B cell (primary cell): ENCODE results near the gene MYH14. TPM values are rescaled to one million over a fixed set of nuclear protein-coding genes. Genes with fewer than 3 reads are reported as not detected.

ENCODE experiments used
- ATAC-seq: fragments of 200-7000 bp; cut with Tn5 transposase; one replicate; pipeline ENCODE4 v1.10.0; 2021; ENCODE audit warnings: low read depth, mild to moderate bottlenecking, moderate number of reproducible peaks, moderate library complexity
- CTCF ChIA-PET: fragments of 350-600 bp; sonication (Branson Sonifier 250); formaldehyde crosslinking; loops from one replicate; lab custom pipeline; 2021; ENCODE audit warnings: antibody characterized with exemption, inconsistent platforms; lab: Charles Lee
- POLR2A ChIA-PET: fragments of 350-600 bp; sonication (Branson Sonifier 250); formaldehyde crosslinking; loops from one replicate; lab custom pipeline; 2021; ENCODE audit warnings: antibody characterized with exemption; lab: Charles Lee
- DNase-seq: peaks from one replicate; pipeline ENCODE4 v3.0.0; 2013
- H2AFZ ChIP-seq: 2 replicates; pipeline ENCODE4 v1.6.1; 2012; ENCODE audit warnings: mild to moderate bottlenecking, low read depth, low read length; ENCODE audit not compliant: insufficient read depth, poor library complexity, severe bottlenecking
- H3K27ac ChIP-seq, 2 donors: 1 replicate in 1 of 2; 2 replicates in 1 of 2; pipeline ENCODE4 v1.5.1; 2012 to 2013; ENCODE audit warnings: low read length in 2 of 2, mild to moderate bottlenecking in 2 of 2, moderate library complexity in 1 of 2
- H3K27me3 ChIP-seq, 4 experiments: fragments of 200-600 bp in 1 of 4; sonication (generic) in 1 of 4; replicated peaks in 1 of 4; 1 replicate in 2 of 4; 2 replicates in 2 of 4; pipeline versions ENCODE4 v1.6.1 to v1.7.0; 2013 to 2016; ENCODE audit warnings: low read length in 3 of 4, mild to moderate bottlenecking in 2 of 4, mixed read lengths in 1 of 4, moderate library complexity in 1 of 4; ENCODE audit not compliant: insufficient read depth in 4 of 4, control insufficient read depth in 3 of 4; ENCODE audit errors: control extremely low read depth in 1 of 4
- H3K36me3 ChIP-seq, 2 experiments: replicated peaks in 1 of 2; 1 replicate in 1 of 2; 2 replicates in 1 of 2; pipeline versions ENCODE4 v1.6.1 to v1.7.1; 2013; ENCODE audit warnings: low read length in 1 of 2; ENCODE audit not compliant: insufficient read depth in 2 of 2, control insufficient read depth in 1 of 2; ENCODE audit errors: control extremely low read depth in 1 of 2, extremely low read depth in 1 of 2
- H3K4me1 ChIP-seq, 2 donors: fragments of 200-600 bp in 1 of 2; sonication (generic) in 1 of 2; 1 replicate in 1 of 2; 2 replicates in 1 of 2; pipeline versions ENCODE4 v1.5.1 to v1.6.1; 2013 to 2017; ENCODE audit warnings: low read length in 2 of 2; ENCODE audit not compliant: control insufficient read depth in 2 of 2, insufficient read depth in 2 of 2
- H3K4me2 ChIP-seq: replicated peaks from 2 replicates; pipeline ENCODE3; 2012; ENCODE audit warnings: mild to moderate bottlenecking, low read depth, low read length; ENCODE audit not compliant: poor library complexity, severe bottlenecking
- H3K4me3 ChIP-seq, 5 experiments: fragments of 200-600 bp in 1 of 5; sonication (generic) in 1 of 5; 1 replicate in 3 of 5; 2 replicates in 2 of 5; pipeline versions ENCODE4 v1.5.1 to v1.7.0; 2011 to 2016; ENCODE audit warnings: low read length in 4 of 5, mild to moderate bottlenecking in 4 of 5, low read depth in 2 of 5, control low read depth in 1 of 5, moderate library complexity in 1 of 5; ENCODE audit not compliant: insufficient read depth in 1 of 5; ENCODE audit errors: control extremely low read depth in 1 of 5, extremely low read depth in 1 of 5
- H3K79me2 ChIP-seq: fragments of 200-600 bp; sonication (generic); one replicate; pipeline ENCODE4 v1.6.0; 2016; ENCODE audit warnings: low read length; ENCODE audit not compliant: control insufficient read depth, insufficient read depth
- H3K9ac ChIP-seq: fragments of 200-600 bp; sonication (generic); 2 replicates; pipeline ENCODE4 v1.6.1; 2017; ENCODE audit warnings: mild to moderate bottlenecking, low read length, moderate library complexity
- H3K9me3 ChIP-seq, 3 donors: one replicate each; pipeline versions ENCODE4 v1.6.1 to v1.7.1; 2013; ENCODE audit warnings: low read length in 2 of 3; ENCODE audit not compliant: control insufficient read depth in 2 of 3, insufficient read depth in 1 of 3; ENCODE audit errors: control extremely low read depth in 1 of 3
- H4K20me1 ChIP-seq: 2 replicates; pipeline ENCODE4 v1.6.0; 2012; ENCODE audit warnings: mild to moderate bottlenecking, low read length; ENCODE audit not compliant: insufficient read depth, control insufficient read depth, poor library complexity, severe bottlenecking
- H3K27ac Mint-ChIP-seq: one replicate; pipeline ENCODE4 v1.8.0; 2021; ENCODE audit warnings: mixed read lengths
- H3K27me3 Mint-ChIP-seq: one replicate; pipeline ENCODE4 v1.8.0; 2021; ENCODE audit warnings: mixed read lengths
- H3K4me1 Mint-ChIP-seq: one replicate; pipeline ENCODE4 v1.8.0; 2021; ENCODE audit warnings: mixed read lengths
- H3K4me3 Mint-ChIP-seq: one replicate; pipeline ENCODE4 v1.8.0; 2021; ENCODE audit warnings: mixed read lengths
- H3K9me3 Mint-ChIP-seq: one replicate; pipeline ENCODE4 v1.8.0; 2022; ENCODE audit warnings: mixed read lengths; ENCODE audit not compliant: insufficient read depth
- CTCF ChIP-seq: fragments of 200-600 bp; IDR thresholded peaks from one replicate; pipeline ENCODE4 v1.8.0; 2022; ENCODE audit warnings: antibody characterized with exemption, mild to moderate bottlenecking
- EZH2 ChIP-seq: IDR thresholded peaks from 2 replicates; pipeline ENCODE4 v1.6.1; 2012; ENCODE audit warnings: borderline replicate concordance, low read depth, mild to moderate bottlenecking, moderate library complexity, low read length; ENCODE audit not compliant: insufficient read depth, poor library complexity, severe bottlenecking
- WGBS: methylation state at CpG from one replicate; pipeline ENCODE4 v1.1.5; 2013; ENCODE audit warnings: missing lambda C conversion rate; ENCODE audit not compliant: insufficient coverage; 5-methylcytosine and 5-hydroxymethylcytosine counted together
- intact Hi-C: fragments of 100-400 bp; cut with micrococcal nuclease; formaldehyde crosslinking; loops from one replicate; pipeline ENCODE4 v1.10.0; 2022
- polyA plus RNA-seq: library from polyadenylated mRNA; depleted of rRNA; stranded (reverse); fragments of >200 nt; gene quantifications from 2 replicates; pipeline ENCODE4 v1.2.3, GENCODE V29; 2012
- total RNA-seq, 2 donors: library from RNA; stranded (reverse); fragments of 120-200 nt in 1 of 2; gene quantifications; 1 replicate in 1 of 2; 2 replicates in 1 of 2; pipeline versions ENCODE4 v1.2.3 to v1.2.4, GENCODE V29; 2013 to 2022

The MYH14 gene
- total and polyA plus RNA-seq, 2 donors (not counting 1 experiment from before 2014, with no cell fraction given) = not detected

GRCh38 chr19:50197348-50197747, 6.1 kb upstream of the MYH14 start:
- ChIA-PET CTCF (no interaction called here), POLR2A (no interaction called here)
- no peak overlapping the region for H3K27ac Mint-ChIP-seq
- peaks cover 0 to 13% (median 0%) of the 10 kb centered on the region in 3 donors for H3K9me3 ChIP-seq
- H3K4me1 ChIP-seq = no peaks in the 10 kb centered on the region
- WGBS = 78% methylated on average over 3 of the region's 3 CpGs
- no peaks in the 10 kb centered on the region for H3K4me1 Mint-ChIP-seq
- H3K9ac ChIP-seq = no peak overlapping the region
- H3K27ac ChIP-seq = no peak overlapping the region
- H4K20me1 ChIP-seq = no peaks in the 10 kb centered on the region
- no peak overlapping the region for H3K4me3 ChIP-seq
- no peaks in the 10 kb centered on the region for H3K36me3 ChIP-seq
- H3K4me2 ChIP-seq = no peak overlapping the region
- no peak overlapping the region for H3K4me3 Mint-ChIP-seq
- intact Hi-C loops = no loop called here
- no peaks in the 10 kb centered on the region for H3K79me2 ChIP-seq
- no peak for ATAC-seq
- peaks cover 0 to 31% (median 10%) of the 10 kb centered on the region in 4 experiments for H3K27me3 ChIP-seq
- DNase-seq = no peak
- no peaks in the 10 kb centered on the region for H3K9me3 Mint-ChIP-seq
- peaks cover 58% of the 10 kb centered on the region for H3K27me3 Mint-ChIP-seq
- TF ChIP-seq EZH2 (no peak), CTCF (no peak)
- no peak overlapping the region for H2AFZ ChIP-seq

GRCh38 chr19:50198431-50199258, 4.8 kb upstream of the MYH14 start:
- Histone ChIP-seq H3K4me1 (peaks cover 0 to 5% of the 10 kb centered on the region in 2 donors), H3K4me2 (no peak overlapping the region), H3K36me3 (no peaks in the 10 kb centered on the region), H3K4me3 (no peak overlapping the region), H3K27ac (no peak overlapping the region), H3K9me3 (peaks cover 0 to 26% (median 0%) of the 10 kb centered on the region in 3 donors), H3K27me3 (peaks cover 0 to 42% (median 12%) of the 10 kb centered on the region in 4 experiments), H4K20me1 (no peaks in the 10 kb centered on the region), H3K9ac (no peak overlapping the region), H3K79me2 (no peaks in the 10 kb centered on the region), H2AFZ (no peak overlapping the region)
- peaks cover 53% of the 10 kb centered on the region for H3K27me3 Mint-ChIP-seq
- TF ChIP-seq EZH2 = no peak
- no peak for TF ChIP-seq CTCF
- H3K27ac Mint-ChIP-seq = no peak overlapping the region
- no peaks in the 10 kb centered on the region for H3K9me3 Mint-ChIP-seq
- no peak overlapping the region for H3K4me3 Mint-ChIP-seq
- intact Hi-C loops = no loop called here
- ChIA-PET POLR2A (interaction anchor here (0.6 kb wide), 1 partner anchor 377 kb away, joined by 3 read pairs; no protein-coding TSS in a partner anchor), CTCF (no interaction called here)
- ATAC-seq (no peak), DNase-seq (no peak)
- no peaks in the 10 kb centered on the region for H3K4me1 Mint-ChIP-seq
- WGBS = 38% methylated on average over 7 of the region's 7 CpGs
